Skeletal muscle tissue (tissue), 5 donors: ENCODE results near the gene ARMH3. TPM values are rescaled to one million over a fixed set of nuclear protein-coding genes. Genes with fewer than 3 reads are reported as not detected.

Experiments used
- H3K27ac ChIP-seq: one replicate; pipeline ENCODE4 v1.7.0; 2013; ENCODE audit warnings: mild to moderate bottlenecking, low read depth, low read length, inconsistent platforms
- H3K27me3 ChIP-seq, 3 donors: one replicate each; pipeline ENCODE4 v1.7.0; 2013; ENCODE audit warnings: low read length in 3 of 3; ENCODE audit not compliant: control insufficient read depth in 3 of 3, insufficient read depth in 3 of 3
- H3K36me3 ChIP-seq, 3 donors: one replicate each; pipeline ENCODE4 v1.7.0; 2013; ENCODE audit warnings: low read length in 3 of 3; ENCODE audit not compliant: control insufficient read depth in 3 of 3, insufficient read depth in 3 of 3
- H3K4me1 ChIP-seq, 3 donors: one replicate each; pipeline ENCODE4 v1.7.0; 2013; ENCODE audit warnings: low read length in 3 of 3, mild to moderate bottlenecking in 3 of 3; ENCODE audit not compliant: control insufficient read depth in 3 of 3, insufficient read depth in 3 of 3
- H3K4me3 ChIP-seq, 3 donors: one replicate each; pipeline ENCODE4 v1.7.0; 2013; ENCODE audit warnings: low read length in 3 of 3
- H3K9ac ChIP-seq, 3 donors: one replicate each; pipeline ENCODE4 v1.7.0; 2013; ENCODE audit warnings: low read length in 3 of 3, mild to moderate bottlenecking in 3 of 3, moderate library complexity in 2 of 3, low read depth in 1 of 3
- H3K9me3 ChIP-seq, 3 donors: one replicate each; pipeline ENCODE4 v1.7.0; 2013; ENCODE audit warnings: low read length in 3 of 3; ENCODE audit not compliant: control insufficient read depth in 3 of 3
- small RNA-seq: library from RNA; depleted of rRNA; stranded (forward); fragments of <200 nt; gene quantifications from one replicate; pipeline ENCODE3, GENCODE V24; 2014
- total RNA-seq: library from RNA; depleted of rRNA; stranded (reverse); fragments of >200 nt; gene quantifications from one replicate; pipeline ENCODE4 v1.2.3, GENCODE V29; 2014
- donor health status: Osteomylitis.

Gene ARMH3
- total RNA-seq, 1 donor from 2014 or later: 13.0 TPM

DNA sequence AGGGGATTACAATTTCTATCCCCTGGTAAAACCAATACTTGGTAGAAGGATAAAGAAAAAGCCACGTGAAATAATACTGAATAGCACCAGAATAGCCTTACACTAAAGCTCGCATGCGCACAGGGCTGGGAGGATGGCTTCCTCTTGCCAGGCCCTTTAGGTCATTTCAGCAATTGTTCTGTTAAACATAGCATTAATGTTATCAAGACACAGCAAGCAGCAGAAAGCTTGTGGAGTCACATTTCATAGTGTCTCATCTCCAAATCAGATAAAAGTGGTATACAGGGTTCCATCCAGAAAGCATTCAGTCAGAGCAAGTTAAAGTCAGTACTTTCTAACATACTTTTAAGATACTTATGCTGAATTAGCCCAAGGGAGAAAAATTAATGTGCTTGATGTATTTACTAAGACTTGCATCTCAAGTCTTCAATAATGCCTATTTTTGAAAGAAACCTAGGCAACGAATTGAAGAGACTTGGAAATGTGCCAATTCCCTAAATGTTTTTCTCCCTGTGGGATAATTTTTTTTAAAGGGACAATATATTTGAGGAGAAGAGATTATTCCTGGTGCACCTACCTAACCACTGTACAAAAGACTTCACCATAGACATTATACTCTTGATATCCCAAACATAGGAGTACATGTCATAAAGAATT is 258.4 kb downstream of the ARMH3 start:
- no peaks in the 10 kb centered on the region for H3K9me3 ChIP-seq
- H3K27ac ChIP-seq: no peak overlapping the region
- H3K4me1 ChIP-seq: no peaks in the 10 kb centered on the region
- H3K4me3 ChIP-seq: no peak overlapping the region
- H3K9ac ChIP-seq: no peak overlapping the region
- H3K27me3 ChIP-seq: no peaks in the 10 kb centered on the region
- H3K36me3 ChIP-seq: peaks cover 48 to 73% (median 66%) of the 10 kb centered on the region in 3 donors

Small RNA genes within 50 kb of the gene (small RNA-seq; reads per million reads assigned to genes)
- gene AL500527.1: not detected
- gene AL500527.2: not detected
- not detected for gene RF00017
- not detected for gene RF00019

Other genes starting within 250 kb of the ARMH3 start
- gene OGA, start 237.7 kb downstream of the ARMH3 start, total RNA-seq: 148 TPM
- gene KCNIP2, start 212.4 kb downstream of the ARMH3 start, total RNA-seq: 2.1 TPM
- 16.7 TPM for gene HPS6, start 9.2 kb upstream of the ARMH3 start, total RNA-seq
- 29.2 TPM for gene LDB1, start 64.2 kb upstream of the ARMH3 start, total RNA-seq
- 7.3 TPM for gene PPRC1, start 76.9 kb upstream of the ARMH3 start, total RNA-seq
- gene NOLC1, start 96.2 kb upstream of the ARMH3 start, total RNA-seq: 26.6 TPM
- not detected for gene ELOVL3, start 170.1 kb upstream of the ARMH3 start, total RNA-seq
- 4.2 TPM for gene PITX3, start 185.3 kb upstream of the ARMH3 start, total RNA-seq
- 17.7 TPM for gene GBF1, start 189.4 kb upstream of the ARMH3 start, total RNA-seq